H1 (cell line): ENCODE results near the gene SYTL5. TPM values are rescaled to one million over a fixed set of nuclear protein-coding genes. Genes with fewer than 3 reads are reported as not detected.

ENCODE experiments used
- CTCF ChIA-PET: fragments of 300-600 bp; sonication (Branson Sonifier 250); formaldehyde crosslinking; loops from one replicate; lab custom pipeline; 2021; ENCODE audit not compliant: partially characterized antibody; lab: Charles Lee
- POLR2A ChIA-PET: fragments of 300-600 bp; sonication (Branson Sonifier 250); formaldehyde crosslinking; loops from one replicate; lab custom pipeline; 2021; ENCODE audit warnings: inconsistent platforms; ENCODE audit not compliant: partially characterized antibody; lab: Charles Lee
- DNase-seq, 2 experiments: peaks; one replicate each; pipeline versions ENCODE4 v3.0.0 to v3.0.0-alpha.2; 2010 to 2022; ENCODE audit warnings: low spot score in 2 of 2, low read depth in 1 of 2, mixed read lengths in 1 of 2
- FAIRE-seq: peaks from 2 replicates; lab custom pipeline; 2011; peaks lifted over from hg19 to GRCh38; lab: Jason Lieb, UNC
- H2AFZ ChIP-seq: 2 replicates; pipeline ENCODE4 v1.8.1; 2012; ENCODE audit warnings: low read length, inconsistent platforms
- H2AK5ac ChIP-seq: 2 replicates; pipeline ENCODE4 v1.6.1; 2013; ENCODE audit warnings: low read depth, low read length
- H2BK120ac ChIP-seq: replicated peaks from 2 replicates; pipeline ENCODE3; 2013; ENCODE audit warnings: low read depth, low read length, inconsistent platforms
- H2BK12ac ChIP-seq: 2 replicates; pipeline ENCODE4 v1.6.1; 2013; ENCODE audit warnings: low read depth, low read length
- H2BK15ac ChIP-seq: 2 replicates; pipeline ENCODE4 v1.6.1; 2013; ENCODE audit warnings: low read length
- H2BK20ac ChIP-seq: 2 replicates; pipeline ENCODE4 v1.6.1; 2013; ENCODE audit warnings: low read length
- H2BK5ac ChIP-seq: 2 replicates; pipeline ENCODE4 v1.6.1; 2013; ENCODE audit warnings: low read depth, low read length
- H3K14ac ChIP-seq: 2 replicates; pipeline ENCODE4 v1.6.1; 2013; ENCODE audit warnings: inconsistent platforms; ENCODE audit not compliant: insufficient read length
- H3K18ac ChIP-seq: 2 replicates; pipeline ENCODE4 v1.6.1; 2013; ENCODE audit warnings: low read length; ENCODE audit errors: extremely low read depth
- H3K23ac ChIP-seq: 2 replicates; pipeline ENCODE4 v1.6.1; 2013; ENCODE audit warnings: inconsistent platforms; ENCODE audit not compliant: insufficient read length
- H3K23me2 ChIP-seq: 2 replicates; pipeline ENCODE4 v1.6.1; 2013; ENCODE audit warnings: low read depth, low read length
- H3K27ac ChIP-seq: 2 replicates; pipeline ENCODE4 v1.6.1; 2011; ENCODE audit warnings: low read depth, low read length, inconsistent platforms
- H3K27me3 ChIP-seq, 4 experiments: replicated peaks in 1 of 4; 1 replicate in 1 of 4; 2 replicates in 3 of 4; pipeline versions ENCODE4 v1.6.1 to v1.8.1; 2011 to 2013; ENCODE audit warnings: low read length in 3 of 4, mild to moderate bottlenecking in 3 of 4, inconsistent platforms in 2 of 4, mixed read lengths in 2 of 4, moderate library complexity in 1 of 4; ENCODE audit not compliant: control insufficient read depth in 3 of 4, insufficient read depth in 3 of 4; ENCODE audit errors: extremely low read depth in 1 of 4
- H3K36me3 ChIP-seq, 4 experiments: 2 replicates each; pipeline versions ENCODE4 v1.6.1 to v1.8.1; 2011 to 2013; ENCODE audit warnings: mild to moderate bottlenecking in 4 of 4, low read length in 3 of 4, moderate library complexity in 2 of 4, control low read depth in 1 of 4, inconsistent platforms in 1 of 4; ENCODE audit not compliant: insufficient read depth in 4 of 4, control insufficient read depth in 2 of 4
- H3K4ac ChIP-seq: replicated peaks from 2 replicates; pipeline ENCODE3; 2013; ENCODE audit warnings: low read length, low read depth, mixed read lengths, inconsistent platforms; ENCODE audit not compliant: insufficient read length
- H3K4me1 ChIP-seq, 4 experiments: replicated peaks in 1 of 4; 1 replicate in 1 of 4; 2 replicates in 3 of 4; pipeline versions ENCODE4 v1.6.1 to v1.8.1; 2011 to 2013; ENCODE audit warnings: low read length in 3 of 4, inconsistent platforms in 2 of 4, mixed read lengths in 1 of 4; ENCODE audit not compliant: insufficient read depth in 4 of 4, control insufficient read depth in 3 of 4
- H3K4me2 ChIP-seq, 2 experiments: 2 replicates each; pipeline versions ENCODE4 v1.6.1 to v1.8.1; 2011 to 2013; ENCODE audit warnings: low read depth in 2 of 2, low read length in 2 of 2, control low read depth in 1 of 2, inconsistent platforms in 1 of 2, mild to moderate bottlenecking in 1 of 2; ENCODE audit not compliant: insufficient read depth in 1 of 2
- H3K4me3 ChIP-seq, 4 experiments: fragments of 200-600, 300-600 bp in 1 of 4; sonication (generic), shearing (Covaris generic), sonication (Bioruptor Twin) in 1 of 4; 2 replicates each; pipeline versions ENCODE4 v1.5.1 to v1.8.1; 2011 to 2016; ENCODE audit warnings: low read length in 4 of 4, low read depth in 3 of 4, control low read depth in 2 of 4, inconsistent platforms in 2 of 4, mild to moderate bottlenecking in 2 of 4, mixed read lengths in 1 of 4, moderate library complexity in 1 of 4; ENCODE audit not compliant: insufficient read depth in 2 of 4; ENCODE audit errors: extremely low read depth in 1 of 4
- H3K56ac ChIP-seq: replicated peaks from 2 replicates; pipeline ENCODE3; 2013; ENCODE audit warnings: low read depth, mild to moderate bottlenecking, mixed read lengths, low read length, inconsistent platforms; ENCODE audit not compliant: insufficient read length
- H3K79me1 ChIP-seq: 2 replicates; pipeline ENCODE4 v1.6.1; 2013; ENCODE audit warnings: low read depth, low read length, control low read depth
- H3K79me2 ChIP-seq, 2 experiments: 2 replicates each; pipeline versions ENCODE4 v1.6.1 to v1.8.1; 2012 to 2013; ENCODE audit warnings: low read length in 2 of 2, mild to moderate bottlenecking in 2 of 2, inconsistent platforms in 1 of 2; ENCODE audit not compliant: insufficient read depth in 2 of 2, control insufficient read depth in 1 of 2
- H3K9ac ChIP-seq, 4 experiments: replicated peaks in 1 of 4; 1 replicate in 1 of 4; 2 replicates in 3 of 4; pipeline versions ENCODE4 v1.6.1 to v1.8.1; 2011 to 2013; ENCODE audit warnings: low read depth in 3 of 4, low read length in 3 of 4, control low read depth in 2 of 4, mild to moderate bottlenecking in 2 of 4, moderate library complexity in 2 of 4, inconsistent platforms in 1 of 4; ENCODE audit errors: extremely low read depth in 1 of 4
- H3K9me3 ChIP-seq, 2 experiments: 2 replicates each; pipeline versions ENCODE4 v1.6.1 to v1.8.1; 2012 to 2013; ENCODE audit warnings: mild to moderate bottlenecking in 2 of 2, moderate library complexity in 2 of 2, control low read depth in 1 of 2, inconsistent platforms in 1 of 2, low read depth in 1 of 2, low read length in 1 of 2, mixed read lengths in 1 of 2; ENCODE audit not compliant: insufficient read depth in 2 of 2
- H4K20me1 ChIP-seq, 2 experiments: replicated peaks in 1 of 2; 2 replicates each; pipeline versions ENCODE3 to v1.8.1; 2011 to 2013; ENCODE audit warnings: inconsistent platforms in 2 of 2, low read length in 2 of 2, mild to moderate bottlenecking in 1 of 2; ENCODE audit not compliant: insufficient read depth in 2 of 2, control insufficient read depth in 1 of 2
- H4K5ac ChIP-seq: 2 replicates; pipeline ENCODE4 v1.6.1; 2013; ENCODE audit warnings: low read length, low read depth, mixed read lengths, inconsistent platforms; ENCODE audit not compliant: insufficient read length
- H4K8ac ChIP-seq: 2 replicates; pipeline ENCODE4 v1.8.0; 2013; ENCODE audit warnings: mild to moderate bottlenecking, moderate library complexity, low read length, inconsistent platforms; ENCODE audit not compliant: insufficient read depth; ENCODE audit errors: extremely low read depth
- H4K91ac ChIP-seq: replicated peaks from 2 replicates; pipeline ENCODE3; 2013; ENCODE audit warnings: low read length, mixed read lengths, inconsistent platforms; ENCODE audit not compliant: insufficient read length
- TBP ChIP-seq: IDR thresholded peaks from 2 replicates; pipeline ENCODE4 v1.6.1; 2011; ENCODE audit warnings: low read depth, low read length, improper control_type of control experiment
- WGBS, 2 experiments: shearing (Covaris generic) in 1 of 2; methylation state at CpG; one replicate each; pipeline versions ENCODE4 v1.1.6 to v1.1.7; 2013 to 2015; ENCODE audit warnings: low lambda C conversion rate in 2 of 2, mixed read lengths in 2 of 2, inconsistent platforms in 1 of 2, low coverage in 1 of 2, missing lambda C conversion rate in 1 of 2; ENCODE audit not compliant: insufficient replicate concordance in 2 of 2, insufficient coverage in 1 of 2, insufficient read length in 1 of 2; ENCODE audit errors: extremely low coverage in 1 of 2, missing lambda C conversion rate in 1 of 2; 5-methylcytosine and 5-hydroxymethylcytosine counted together
- polyA plus RNA-seq, 7 experiments: library from polyadenylated mRNA; depleted of rRNA in 3 of 7; stranded (reverse) in 5 of 7; unstranded in 2 of 7; fragments of >200 nt in 5 of 7; fragments of 200-250 nt in 2 of 7; gene quantifications; 1 replicate in 5 of 7; 2 replicates in 1 of 7; 4 replicates in 1 of 7; pipeline versions ENCODE4 v1.2.1 to v1.2.3, GENCODE V29; 2011 to 2013; ENCODE audit warnings: missing spikeins in 2 of 7, mixed read lengths in 2 of 7
- total RNA-seq: library from RNA; stranded (reverse); fragmentation: NEBNext Ultra II Directional; extraction: Animal tissue kit (Norgen Biotek cat#: 25700); gene quantifications from 2 replicates; pipeline ENCODE4 v1.2.1, GENCODE V29; 2021

Gene SYTL5
- total and polyA plus RNA-seq, 2 of the 8 experiments (the other 6 are each of a cell fraction or from before 2014, with no cell fraction given), result 0.15 to 0.52 TPM

GRCh38 chrX:38081909-38082308, 75.6 kb downstream of the SYTL5 start:
- Histone ChIP-seq H2AK5ac (no peak overlapping the region), H3K9ac (no peak overlapping the region), H3K18ac (no peak overlapping the region), H3K14ac (no peak overlapping the region), H3K79me2 (no peaks in the 10 kb centered on the region), H2AFZ (no peak overlapping the region), H4K20me1 (no peaks in the 10 kb centered on the region), H3K79me1 (no peaks in the 10 kb centered on the region), H4K5ac (no peak overlapping the region), H3K4ac (no peak overlapping the region)
- no peak for DNase-seq
- CTCF ChIA-PET, result interaction anchor here (1.4 kb wide), 1 partner anchor 84 kb away, joined by 4 read pairs; no protein-coding TSS in a partner anchor
- TF ChIP-seq TBP, result no peak
- TF ChIP-seq, all 59 proteins: peak for 0
- FAIRE-seq, result no peak
- Histone ChIP-seq H2BK5ac (no peak overlapping the region), H3K27ac (no peak overlapping the region), H3K9me3 (no peaks in the 10 kb centered on the region), H4K8ac (no peak overlapping the region), H4K91ac (no peak overlapping the region), H3K23me2 (no peaks in the 10 kb centered on the region), H3K23ac (no peak overlapping the region), H3K4me3 (no peak overlapping the region), H2BK12ac (no peak overlapping the region), H3K4me1 (no peaks in the 10 kb centered on the region), H2BK15ac (no peak overlapping the region), H2BK20ac (no peak overlapping the region), H3K36me3 (no peaks in the 10 kb centered on the region), H2BK120ac (no peak overlapping the region), H3K4me2 (no peak overlapping the region), H3K27me3 (no peaks in the 10 kb centered on the region), H3K56ac (no peak overlapping the region)
- POLR2A ChIA-PET, result no interaction called here
- 0% methylated on average over 1 of the region's 1 CpG; no CpG with 5 or more reads in 1 of the 2 experiments for WGBS, 2 experiments
